ENCODE results near the gene ZBTB45. TPM values are rescaled to one million over a fixed set of nuclear protein-coding genes. Genes with fewer than 3 reads are reported as not detected.

ZBTB45 gene
- total and polyA plus RNA-seq, 2 donors (not counting 3 experiments of a cell fraction or from before 2014, with no cell fraction given): 17.8 to 21.8 TPM

- ChIA-PET POLR2A (no interaction called here), CTCF (interaction anchor here (1.6 kb wide), 1 partner anchor 49 kb away, joined by 6 read pairs; the partner anchor contains the start of gene ZBTB45)
- TF ChIP-seq FOS (IDR thresholded peaks at IDR 0.05; ENCODE audit: borderline replicate concordance, insufficient read depth, low read length): no peak
- TF ChIP-seq JUN (IDR thresholded peaks at IDR 0.05; ENCODE audit: borderline replicate concordance, insufficient read depth, insufficient read length, low read depth): no peak
- no peak for TF ChIP-seq MYC (IDR thresholded peaks at IDR 0.05; ENCODE audit: low read depth, low read length)
- no peak for TF ChIP-seq GATA2 (IDR thresholded peaks at IDR 0.05; ENCODE audit: insufficient read depth, insufficient read length, low read depth, low read length)
- no peak for TF ChIP-seq EZH2 (IDR thresholded peaks at IDR 0.05; ENCODE audit: borderline replicate concordance, low read depth, low read length, severe bottlenecking)
- TF ChIP-seq POLR2AphosphoS5 (IDR thresholded peaks at IDR 0.05; ENCODE audit: insufficient read depth, low read depth, low read length): no peak
- no peak for TF ChIP-seq POLR2A (IDR thresholded peaks at IDR 0.05; ENCODE audit: low read depth, low read length)
- no peak for TF ChIP-seq MAX (IDR thresholded peaks at IDR 0.05; ENCODE audit: insufficient read depth, insufficient read length)
- TF ChIP-seq CTCF (IDR thresholded peaks at IDR 0.05; ENCODE audit: extremely low read depth in 1 of 2, insufficient read depth in 1 of 2, low read depth in 1 of 2, low read length in 2 of 2): no peak
- Histone ChIP-seq H3K4me3 (replicated peaks in 1 of 3; ENCODE audit: insufficient read depth in 1 of 3, low read depth in 1 of 3, low read length in 3 of 3) (no peak overlapping the region), H3K4me1 (ENCODE audit: control insufficient read depth, extremely low read depth, insufficient read depth, low read length) (peaks cover 6% of the 10 kb centered on the region), H3K9me1 (replicated peaks; ENCODE audit: control insufficient read depth, extremely low read depth, insufficient read depth, low read length) (no peaks in the 10 kb centered on the region), H3K36me3 (ENCODE audit: control insufficient read depth in 2 of 2, extremely low read depth in 1 of 2, insufficient read depth in 2 of 2, low read length in 2 of 2) (peaks cover 0 to 9% of the 10 kb centered on the region in 2 experiments), H3K9ac (replicated peaks; ENCODE audit: extremely low read depth, insufficient read depth, low read length) (no peak overlapping the region), H3K27ac (ENCODE audit: insufficient read depth, low read depth, low read length) (no peak overlapping the region), H3K9me3 (replicated peaks; ENCODE audit: control insufficient read depth, insufficient read depth, low read length) (no peaks in the 10 kb centered on the region), H3K79me2 (ENCODE audit: control insufficient read depth, insufficient read depth, low read length) (no peaks in the 10 kb centered on the region), H4K20me1 (replicated peaks; ENCODE audit: control insufficient read depth, extremely low read depth, insufficient read depth, low read length) (no peaks in the 10 kb centered on the region), H3K27me3 (ENCODE audit: control insufficient read depth in 2 of 2, insufficient read depth in 2 of 2, low read length in 2 of 2) (peaks cover 3 to 4% of the 10 kb centered on the region in 2 experiments), H2AFZ (ENCODE audit: low read depth, low read length) (no peak overlapping the region), H3K4me2 (ENCODE audit: insufficient read depth, low read length) (no peak overlapping the region)
- no peak for FAIRE-seq
- no peak for DNase-seq (ENCODE audit: low read depth, low spot score)
- no TSS peak for BruUV-seq (replicated peaks)
- intact Hi-C loops (cut with micrococcal nuclease) (no loop called here), dilution Hi-C loops (cut with MboI; ENCODE audit: extremely low pct_ligation_motif_present, low sequenced_read_pairs) (no loop called here)
Observed at GRCh38 chr19:58568453-58569130, 49.0 kb upstream of the ZBTB45 start.
